HepG2 (cell line): ENCODE data around the gene EIF4E1B. TPM values are rescaled to one million over a fixed set of nuclear protein-coding genes. Genes with fewer than 3 reads are reported as not detected.

Experiments
- ATAC-seq: fragments of 200-7000 bp; cut with Tn5 transposase; 3 replicates; pipeline ENCODE4 v1.9.1; 2020; ENCODE audit warnings: mild to moderate bottlenecking, moderate library complexity
- BruUV-seq: library from RNA; stranded (reverse); fragments of 400-500 nt; replicated peaks from 2 replicates; lab custom pipeline; 2021; lab: Mats Ljungman, UMichigan
- CTCF ChIA-PET: fragments of 300-600 bp; formaldehyde crosslinking; extraction: SDS; loops from one replicate; lab custom pipeline; 2021; ENCODE audit warnings: low total read pairs, inconsistent platforms, low intra/inter-chr PET ratio; lab: Yijun Ruan, JAX
- POLR2A ChIA-PET: fragments of 350-600 bp; sonication (Branson Sonifier 250); formaldehyde crosslinking; loops from one replicate; lab custom pipeline; 2020; ENCODE audit warnings: antibody characterized with exemption, inconsistent platforms; lab: Yijun Ruan, JAX
- DNase-seq: peaks from one replicate; pipeline ENCODE4 v3.0.0-alpha.2; 2015; ENCODE audit warnings: low spot score
- FAIRE-seq: peaks from 3 replicates; lab custom pipeline; 2011; peaks lifted over from hg19 to GRCh38; lab: Jason Lieb, UNC
- H2AFZ ChIP-seq: one replicate; pipeline ENCODE4 v1.6.1; 2011; ENCODE audit warnings: low read length, inconsistent platforms
- H3K27ac ChIP-seq: fragments of 300-600 bp; 3 replicates; pipeline ENCODE4 v1.8.0; 2011; ENCODE audit warnings: mixed run types, mild to moderate bottlenecking, mixed read lengths, low read length, inconsistent platforms; ENCODE audit not compliant: insufficient read depth; ENCODE audit errors: extremely low read length
- H3K27me3 ChIP-seq, 2 experiments: fragments of 200-600 bp in 1 of 2; 2 replicates in 1 of 2; 3 replicates in 1 of 2; pipeline versions ENCODE4 v1.6.0 to v1.8.0; 2011; ENCODE audit warnings: low read length in 2 of 2, mild to moderate bottlenecking in 2 of 2, moderate library complexity in 2 of 2, inconsistent platforms in 1 of 2; ENCODE audit not compliant: insufficient read depth in 2 of 2, control insufficient read depth in 1 of 2
- H3K36me3 ChIP-seq, 2 experiments: fragments of 200-600 bp in 1 of 2; replicated peaks in 1 of 2; 2 replicates in 1 of 2; 3 replicates in 1 of 2; pipeline versions ENCODE4 v1.5.1 to v1.8.0; 2011; ENCODE audit warnings: low read length in 2 of 2, inconsistent platforms in 1 of 2; ENCODE audit not compliant: insufficient read depth in 2 of 2, control insufficient read depth in 1 of 2
- H3K4me1 ChIP-seq: 2 replicates; pipeline ENCODE4 v1.5.1; 2012; ENCODE audit warnings: low read length, inconsistent platforms; ENCODE audit not compliant: insufficient read depth
- H3K4me2 ChIP-seq: 2 replicates; pipeline ENCODE4 v1.6.0; 2011; ENCODE audit warnings: low read depth, low read length, inconsistent platforms
- H3K4me3 ChIP-seq, 3 experiments: fragments of 200-600 bp in 1 of 3; sonication (generic), shearing (Covaris generic) in 1 of 3; replicated peaks in 1 of 3; 2 replicates each; pipeline ENCODE4 v1.5.1; 2011 to 2016; ENCODE audit warnings: low read length in 3 of 3, inconsistent platforms in 2 of 3, low read depth in 2 of 3, mild to moderate bottlenecking in 2 of 3, control low read depth in 1 of 3, mixed read lengths in 1 of 3; ENCODE audit not compliant: insufficient read depth in 1 of 3
- H3K79me2 ChIP-seq: one replicate; pipeline ENCODE4 v1.6.1; 2011; ENCODE audit warnings: low read length, inconsistent platforms; ENCODE audit not compliant: insufficient read depth
- H3K9ac ChIP-seq: 2 replicates; pipeline ENCODE4 v1.6.0; 2011; ENCODE audit warnings: mild to moderate bottlenecking, low read depth, low read length, inconsistent platforms; ENCODE audit not compliant: insufficient read depth
- H3K9me3 ChIP-seq: 2 replicates; pipeline ENCODE4 v1.5.1; 2012; ENCODE audit warnings: mild to moderate bottlenecking, low read length
- H4K20me1 ChIP-seq: 2 replicates; pipeline ENCODE4 v1.6.0; 2011; ENCODE audit warnings: inconsistent platforms, mild to moderate bottlenecking, low read length, moderate library complexity; ENCODE audit not compliant: insufficient read depth
- ATF7 ChIP-seq, 2 experiments: fragments of 450-650 bp in 1 of 2; sonication (generic) in 1 of 2; formaldehyde crosslinking in 1 of 2; IDR thresholded peaks; 2 replicates each; pipeline versions ENCODE4 v1.4.0 to v1.6.1; 2016 to 2020; ENCODE audit warnings: antibody characterized with exemption in 1 of 2, mild to moderate bottlenecking in 1 of 2, missing genetic modification reagents in 1 of 2
- CBX1 ChIP-seq: IDR thresholded peaks from one replicate; pipeline ENCODE4 v1.6.1; 2016; ENCODE audit warnings: antibody characterized with exemption, low read depth
- CREBL2 ChIP-seq: sonication (generic); formaldehyde crosslinking; IDR thresholded peaks from 2 replicates; pipeline ENCODE4 v1.8.1; 2023; ENCODE audit warnings: missing genetic modification reagents, mild to moderate bottlenecking, borderline replicate concordance
- HNF4A ChIP-seq: sonication (generic); formaldehyde crosslinking; IDR thresholded peaks from 2 replicates; pipeline ENCODE4 v1.4.0; 2020; ENCODE audit warnings: missing genetic modification reagents
- HNRNPH1 ChIP-seq: fragments of 200-400 bp; formaldehyde crosslinking; optimal IDR thresholded peaks from 2 replicates; pipeline ENCODE3; 2017; ENCODE audit warnings: mild to moderate bottlenecking, low read depth, low read length
- HOXA9 ChIP-seq: sonication (generic); formaldehyde crosslinking; IDR thresholded peaks from 2 replicates; pipeline ENCODE4 v1.8.1; 2022; ENCODE audit warnings: missing genetic modification reagents, mild to moderate bottlenecking, moderate library complexity, borderline replicate concordance
- KLF11 ChIP-seq: IDR thresholded peaks from 2 replicates; pipeline ENCODE4 v1.6.1; 2016; ENCODE audit warnings: missing compliant biosample characterization
- NFKB2 ChIP-seq: sonication (generic); formaldehyde crosslinking; IDR thresholded peaks from 2 replicates; pipeline ENCODE4 v1.4.0; 2020; ENCODE audit warnings: missing genetic modification reagents, borderline replicate concordance
- NR1H2 ChIP-seq: sonication (generic); formaldehyde crosslinking; IDR thresholded peaks from 2 replicates; pipeline ENCODE4 v1.8.1; 2022; ENCODE audit warnings: low read depth, missing genetic modification reagents, borderline replicate concordance
- NRL ChIP-seq: sonication (generic); formaldehyde crosslinking; IDR thresholded peaks from 2 replicates; pipeline ENCODE4 v1.5.0; 2020; ENCODE audit warnings: missing genetic modification reagents, mild to moderate bottlenecking, moderate library complexity, borderline replicate concordance
- RBM39 ChIP-seq: fragments of 200-400 bp; formaldehyde crosslinking; IDR thresholded peaks from one replicate; pipeline ENCODE4 v1.6.1; 2018; ENCODE audit warnings: antibody characterized with exemption, mild to moderate bottlenecking, low read depth, low read length; ENCODE audit not compliant: poor library complexity, severe bottlenecking
- SPEN ChIP-seq: sonication (generic); formaldehyde crosslinking; IDR thresholded peaks from 2 replicates; pipeline ENCODE4 v1.5.1; 2020; ENCODE audit warnings: low read depth, mild to moderate bottlenecking, missing genetic modification reagents
- ZBTB3 ChIP-seq: sonication (generic); formaldehyde crosslinking; IDR thresholded peaks from 2 replicates; pipeline ENCODE4 v1.4.0; 2020; ENCODE audit warnings: low read depth, mild to moderate bottlenecking, moderate library complexity, missing genetic modification reagents, borderline replicate concordance
- ZBTB8A ChIP-seq: sonication (generic); formaldehyde crosslinking; IDR thresholded peaks from 2 replicates; pipeline ENCODE4 v1.4.0; 2020; ENCODE audit warnings: mild to moderate bottlenecking, low read depth, missing genetic modification reagents, borderline replicate concordance
- ZFP37 ChIP-seq: sonication (generic); formaldehyde crosslinking; IDR thresholded peaks from 2 replicates; pipeline ENCODE4 v1.4.0; 2020; ENCODE audit warnings: missing genetic modification reagents, borderline replicate concordance
- ZNF180 ChIP-seq: sonication (generic); formaldehyde crosslinking; IDR thresholded peaks from 2 replicates; pipeline ENCODE4 v1.4.0; 2020; ENCODE audit warnings: low read depth, missing genetic modification reagents, borderline replicate concordance
- ZNF331 ChIP-seq: sonication (generic); formaldehyde crosslinking; IDR thresholded peaks from 2 replicates; pipeline ENCODE4 v1.4.0; 2020; ENCODE audit warnings: missing genetic modification reagents
- ZNF44 ChIP-seq: sonication (generic); formaldehyde crosslinking; IDR thresholded peaks from 2 replicates; pipeline ENCODE4 v1.5.1; 2020; ENCODE audit warnings: mild to moderate bottlenecking, missing genetic modification reagents
- ZNF574 ChIP-seq: sonication (generic); formaldehyde crosslinking; IDR thresholded peaks from 2 replicates; pipeline ENCODE4 v1.4.0; 2020; ENCODE audit warnings: missing genetic modification reagents
- WGBS: methylation state at CpG from one replicate; pipeline ENCODE4 v1.1.6; 2017; ENCODE audit warnings: low lambda C conversion rate; 5-methylcytosine and 5-hydroxymethylcytosine counted together
- in situ Hi-C: cut with HindIII; loops from 2 replicates; pipeline ENCODE4 v1.10.0; 2017; ENCODE audit warnings: low pct_unique_long_range_greater_than_20kb; ENCODE audit not compliant: extremely low pct_ligation_motif_present
- intact Hi-C: fragments of 100-400 bp; cut with micrococcal nuclease; formaldehyde crosslinking; loops from one replicate; pipeline ENCODE4 v1.10.0; 2022; ENCODE audit not compliant: unreplicated experiment
- polyA plus RNA-seq, 8 experiments: library from polyadenylated mRNA; depleted of rRNA in 3 of 8; stranded (reverse) in 7 of 8; unstranded in 1 of 8; fragments of >200 nt; fragmentation: Illumina TruSeq in 4 of 8; extraction: Trizol in 4 of 8; gene quantifications; 2 replicates each; pipeline versions ENCODE4 v1.2.1 to v1.2.3, GENCODE V29; 2011 to 2016; ENCODE audit warnings: low read depth in 4 of 8, missing spikeins in 1 of 8, mixed read lengths in 1 of 8; ENCODE audit not compliant: insufficient read depth in 1 of 8
- total RNA-seq, 5 experiments: library from RNA; depleted of rRNA; stranded (reverse); fragments of >200 nt; fragmentation: Illumina TruSeq; extraction: Trizol; gene quantifications; 2 replicates each; pipeline ENCODE4 v1.2.3, GENCODE V29; 2016; ENCODE audit warnings: low read depth in 1 of 5
- TF ChIP-seq, protein P1 (sequence below): sonication (generic); formaldehyde crosslinking; IDR thresholded peaks from 2 replicates; pipeline ENCODE4 v1.5.0; 2020; ENCODE audit warnings: missing genetic modification reagents, mild to moderate bottlenecking, borderline replicate concordance

The EIF4E1B gene
- total and polyA plus RNA-seq, 2 of the 13 experiments (the other 11 are each of a cell fraction or from before 2014, with no cell fraction given): not detected

DNA sequence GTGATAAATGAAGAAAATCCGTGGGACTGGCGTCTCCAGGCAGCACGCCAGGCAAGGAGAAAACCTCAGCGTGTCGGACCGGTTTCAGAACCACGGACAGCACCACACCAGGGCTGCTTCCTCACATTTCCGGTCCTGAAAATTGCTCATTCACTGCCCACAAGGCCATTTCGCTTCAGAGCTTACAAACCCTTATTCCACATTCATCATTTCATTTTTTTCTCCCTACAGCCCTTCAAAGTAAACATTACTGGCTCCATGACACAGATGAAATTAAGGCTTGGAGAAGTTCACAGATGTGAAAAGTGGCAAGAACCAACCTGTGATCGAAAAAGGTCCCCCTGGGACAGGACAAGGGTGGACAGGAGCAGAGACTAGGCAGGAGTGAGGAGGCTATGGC is 19.0 kb upstream of the EIF4E1B start:
- intact Hi-C loops: no loop called here
- ATAC-seq (no peak), DNase-seq (peak; percentile 49), FAIRE-seq (peak; percentile 15)
- H3K4me2 ChIP-seq: no peak overlapping the region
- H2AFZ ChIP-seq: no peak overlapping the region
- in situ Hi-C loops: no loop called here
- H3K9me3 ChIP-seq: no peaks in the 10 kb centered on the region
- no TSS peak for BruUV-seq
- H3K27me3 ChIP-seq: peaks cover 0 to under 1% of the 10 kb centered on the region in 2 experiments; a peak in 2 of 5 replicates
- no peak overlapping the region for H3K4me3 ChIP-seq
- no peak overlapping the region for H3K9ac ChIP-seq
- peaks cover 12% of the 10 kb centered on the region for H3K4me1 ChIP-seq
- no peaks in the 10 kb centered on the region for H3K36me3 ChIP-seq
- no peak overlapping the region for H3K27ac ChIP-seq
- POLR2A ChIA-PET: no interaction called here
- no peaks in the 10 kb centered on the region for H3K79me2 ChIP-seq
- 12% methylated on average over 10 of the region's 10 CpGs for WGBS
- CTCF ChIA-PET: no interaction called here
- H4K20me1 ChIP-seq: no peaks in the 10 kb centered on the region
- TF ChIP-seq HNRNPH1: no peak
- TF ChIP-seq, protein P1, sequence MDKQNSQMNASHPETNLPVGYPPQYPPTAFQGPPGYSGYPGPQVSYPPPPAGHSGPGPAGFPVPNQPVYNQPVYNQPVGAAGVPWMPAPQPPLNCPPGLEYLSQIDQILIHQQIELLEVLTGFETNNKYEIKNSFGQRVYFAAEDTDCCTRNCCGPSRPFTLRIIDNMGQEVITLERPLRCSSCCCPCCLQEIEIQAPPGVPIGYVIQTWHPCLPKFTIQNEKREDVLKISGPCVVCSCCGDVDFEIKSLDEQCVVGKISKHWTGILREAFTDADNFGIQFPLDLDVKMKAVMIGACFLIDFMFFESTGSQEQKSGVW: no peak
- no peak for TF ChIP-seq CREBL2 (CRISPR knock-in tag)
- peak; percentile 93 for TF ChIP-seq KLF11 (CRISPR knock-in tag)
- TF ChIP-seq RBM39: no peak
- TF ChIP-seq ZNF574 (CRISPR knock-in tag): peak; percentile 46; the same call in 1 of the 2 replicates
- no peak for TF ChIP-seq NRL (CRISPR knock-in tag)
- TF ChIP-seq ATF7 (IDR thresholded peaks at IDR 0.05): no peak
- TF ChIP-seq ATF7 (CRISPR knock-in tag; IDR thresholded peaks at IDR 0.05): no peak
- no peak for TF ChIP-seq HOXA9
- no peak for TF ChIP-seq ZNF180 (CRISPR knock-in tag)
- no peak for TF ChIP-seq ZBTB8A (CRISPR knock-in tag)
- TF ChIP-seq ZBTB3 (CRISPR knock-in tag): no peak; the same call in 1 of the 2 replicates
- TF ChIP-seq ZFP37 (CRISPR knock-in tag): peak; percentile 91; the same call in 1 of the 2 replicates
- TF ChIP-seq HNF4A (CRISPR knock-in tag): no peak
- TF ChIP-seq CBX1: no peak
- TF ChIP-seq NFKB2 (CRISPR knock-in tag): peak; percentile 44; the same call in 1 of the 2 replicates
- TF ChIP-seq ZNF331 (CRISPR knock-in tag): peak; percentile 84
- no peak for TF ChIP-seq NR1H2
- TF ChIP-seq SPEN (CRISPR knock-in tag): peak; percentile 31; the same call in 1 of the 2 replicates
- no peak for TF ChIP-seq ZNF44
